ENCODE results near the gene TRIO.

Gene TRIO

GRCh38 chr5:14328144-14328543 is 185.0 kb downstream of the TRIO start:
- no peaks in the 10 kb centered on the region for H3K9me2 ChIP-seq (replicated peaks; ENCODE audit: control insufficient read depth, low read length)
- no peaks in the 10 kb centered on the region for H4K20me1 ChIP-seq (ENCODE audit: control insufficient read depth, insufficient read depth, low read depth, low read length)
- no peak overlapping the region for H3K4me2 ChIP-seq (ENCODE audit: low read length)
- H3K79me2 ChIP-seq (ENCODE audit: control insufficient read depth, low read length): no peaks in the 10 kb centered on the region
- no peaks in the 10 kb centered on the region for H3F3A ChIP-seq (ENCODE audit: control insufficient read depth, insufficient read depth)
- no peaks in the 10 kb centered on the region for H3K9me3 ChIP-seq (ENCODE audit: control insufficient read depth, insufficient read depth, low read length)
- H3K27ac ChIP-seq (ENCODE audit: low read depth, low read length): no peak overlapping the region
- H3K4me3 ChIP-seq (ENCODE audit: low read length): no peak overlapping the region
- TF ChIP-seq CTCF (IDR thresholded peaks at IDR 0.05; ENCODE audit: low read depth, low read length, poor library complexity, severe bottlenecking) (no peak), EZH2phosphoT487 (IDR thresholded peaks at IDR 0.05; ENCODE audit: borderline replicate concordance, low read length) (no peak)
- no peaks in the 10 kb centered on the region for H3K27me3 ChIP-seq (ENCODE audit: control insufficient read depth, low read length)
- peaks cover 19% of the 10 kb centered on the region for H3K4me1 ChIP-seq (ENCODE audit: control insufficient read depth, low read length)
- H3K36me3 ChIP-seq (ENCODE audit: control insufficient read depth, low read length): peaks cover 3% of the 10 kb centered on the region; the same call in 1 of the 2 replicates

- Histone ChIP-seq H3K4me3 (ENCODE audit: low read length) (no peak overlapping the region), H3K9me2 (replicated peaks; ENCODE audit: control insufficient read depth, low read length) (no peaks in the 10 kb centered on the region), H3K4me2 (ENCODE audit: low read length) (no peak overlapping the region), H3K4me1 (ENCODE audit: control insufficient read depth, low read length) (peaks cover 19% of the 10 kb centered on the region), H3K79me2 (ENCODE audit: control insufficient read depth, low read length) (no peaks in the 10 kb centered on the region), H3K27me3 (ENCODE audit: control insufficient read depth, low read length) (no peaks in the 10 kb centered on the region), H3K27ac (ENCODE audit: low read depth, low read length) (no peak overlapping the region), H3K36me3 (ENCODE audit: control insufficient read depth, low read length) (peaks cover 3% of the 10 kb centered on the region; the same call in 1 of the 2 replicates), H3K9me3 (ENCODE audit: control insufficient read depth, insufficient read depth, low read length) (no peaks in the 10 kb centered on the region), H4K20me1 (ENCODE audit: control insufficient read depth, insufficient read depth, low read depth, low read length) (no peaks in the 10 kb centered on the region), H3F3A (ENCODE audit: control insufficient read depth, insufficient read depth) (no peaks in the 10 kb centered on the region)
- TF ChIP-seq EZH2phosphoT487 (IDR thresholded peaks at IDR 0.05; ENCODE audit: borderline replicate concordance, low read length) (no peak), CTCF (IDR thresholded peaks at IDR 0.05; ENCODE audit: low read depth, low read length, poor library complexity, severe bottlenecking) (no peak)
Measured at GRCh38 chr5:14330291-14330690, 187.1 kb downstream of the TRIO start.

GRCh38 chr5:14330729-14331385 is 187.7 kb downstream of the TRIO start:
- Histone ChIP-seq H3K79me2 (ENCODE audit: control insufficient read depth, low read length) (no peaks in the 10 kb centered on the region), H3K4me2 (ENCODE audit: low read length) (peak overlapping the region; percentile 32), H3K27me3 (ENCODE audit: control insufficient read depth, low read length) (no peaks in the 10 kb centered on the region), H3K36me3 (ENCODE audit: control insufficient read depth, low read length) (peaks cover 3% of the 10 kb centered on the region; the same call in 1 of the 2 replicates), H4K20me1 (ENCODE audit: control insufficient read depth, insufficient read depth, low read depth, low read length) (no peaks in the 10 kb centered on the region), H3K4me1 (ENCODE audit: control insufficient read depth, low read length) (peaks cover 19% of the 10 kb centered on the region), H3K9me3 (ENCODE audit: control insufficient read depth, insufficient read depth, low read length) (no peaks in the 10 kb centered on the region), H3K4me3 (ENCODE audit: low read length) (no peak overlapping the region), H3K9me2 (replicated peaks; ENCODE audit: control insufficient read depth, low read length) (no peaks in the 10 kb centered on the region), H3F3A (ENCODE audit: control insufficient read depth, insufficient read depth) (no peaks in the 10 kb centered on the region), H3K27ac (ENCODE audit: low read depth, low read length) (no peak overlapping the region)
- TF ChIP-seq EZH2phosphoT487 (IDR thresholded peaks at IDR 0.05; ENCODE audit: borderline replicate concordance, low read length) (no peak), CTCF (IDR thresholded peaks at IDR 0.05; ENCODE audit: low read depth, low read length, poor library complexity, severe bottlenecking) (no peak)
